ENCODE results near the gene PHLDA1. TPM values are rescaled to one million over a fixed set of nuclear protein-coding genes. Genes with fewer than 3 reads are reported as not detected.

PHLDA1 gene
- total and polyA plus RNA-seq, 4 donors = 2.8 to 11.5 (median 5.7) TPM

DNA sequence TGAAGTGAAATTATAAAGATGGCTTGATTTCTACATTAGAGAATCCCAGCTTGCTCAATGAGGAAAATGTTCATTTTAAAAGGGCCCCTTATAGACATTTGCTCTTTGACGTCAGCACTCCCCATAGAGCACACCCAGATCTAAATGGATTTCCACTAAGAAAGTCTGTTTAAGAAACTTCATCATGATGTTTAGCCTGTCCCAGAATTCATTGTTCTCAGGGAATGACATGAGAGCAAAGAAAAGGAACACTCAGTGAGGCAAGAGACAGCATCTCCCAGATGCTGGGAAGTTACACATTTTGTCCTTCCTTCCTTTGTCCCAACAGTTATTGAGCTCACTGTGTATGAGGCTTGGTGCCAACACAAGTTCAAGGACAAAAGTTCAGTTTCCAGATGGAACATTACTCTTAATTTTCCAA is 4.9 kb downstream of the PHLDA1 start:
- no peak overlapping the region for H3K9ac ChIP-seq (ENCODE audit: low read depth in 1 of 2, low read length in 2 of 2)
- no peaks in the 10 kb centered on the region for H3K9me3 ChIP-seq (ENCODE audit: control insufficient read depth in 4 of 4, low read length in 3 of 4)
- H3K4me1 ChIP-seq (ENCODE audit: control insufficient read depth in 4 of 4, insufficient read depth in 4 of 4, low read length in 3 of 4) = peaks cover 0 to 4% (median 1%) of the 10 kb centered on the region in 4 donors
- TF ChIP-seq RXRA (IDR thresholded peaks at IDR 0.05) = peak; percentile 48 to 64
- TF ChIP-seq SP1 (IDR thresholded peaks at IDR 0.05) = peak; percentile 43
- TF ChIP-seq RAD21 (IDR thresholded peaks at IDR 0.05) = peak; percentile 9 to 36
- peak; percentile 73 for TF ChIP-seq NR2F2 (IDR thresholded peaks at IDR 0.05)
- TF ChIP-seq, protein P1, sequence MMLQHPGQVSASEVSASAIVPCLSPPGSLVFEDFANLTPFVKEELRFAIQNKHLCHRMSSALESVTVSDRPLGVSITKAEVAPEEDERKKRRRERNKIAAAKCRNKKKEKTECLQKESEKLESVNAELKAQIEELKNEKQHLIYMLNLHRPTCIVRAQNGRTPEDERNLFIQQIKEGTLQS (IDR thresholded peaks at IDR 0.05) = no peak
- no peak overlapping the region for H3K27ac ChIP-seq (ENCODE audit: low read depth in 1 of 2, low read length in 2 of 2)
- 79% methylated on average over 1 of the region's 1 CpG for WGBS
- H3K4me3 ChIP-seq (ENCODE audit: low read depth in 1 of 3, low read length in 3 of 3) = no peak overlapping the region
- no peak for DNase-seq (ENCODE audit: low spot score)
- H3K27me3 ChIP-seq (ENCODE audit: control insufficient read depth in 4 of 4, insufficient read depth in 4 of 4, low read length in 3 of 4) = no peaks in the 10 kb centered on the region
- no peaks in the 10 kb centered on the region for H3K36me3 ChIP-seq (ENCODE audit: control insufficient read depth in 4 of 4, insufficient read depth in 3 of 4, low read depth in 1 of 4, low read length in 3 of 4)

- Histone ChIP-seq H3K36me3 (ENCODE audit: control insufficient read depth in 4 of 4, insufficient read depth in 3 of 4, low read depth in 1 of 4, low read length in 3 of 4) (no peaks in the 10 kb centered on the region), H3K9me3 (ENCODE audit: control insufficient read depth in 4 of 4, low read length in 3 of 4) (no peaks in the 10 kb centered on the region), H3K4me1 (ENCODE audit: control insufficient read depth in 4 of 4, insufficient read depth in 4 of 4, low read length in 3 of 4) (peaks cover 0 to 2% (median 1%) of the 10 kb centered on the region in 4 donors), H3K9ac (ENCODE audit: low read depth in 1 of 2, low read length in 2 of 2) (no peak overlapping the region), H3K27me3 (ENCODE audit: control insufficient read depth in 4 of 4, insufficient read depth in 4 of 4, low read length in 3 of 4) (no peaks in the 10 kb centered on the region), H3K4me3 (ENCODE audit: low read depth in 1 of 3, low read length in 3 of 3) (no peak overlapping the region), H3K27ac (ENCODE audit: low read depth in 1 of 2, low read length in 2 of 2) (peak overlapping the region in 1 of 2 donors; percentile 9)
- no peak for DNase-seq (ENCODE audit: low spot score)
- 80% methylated on average over 7 of the region's 7 CpGs for WGBS
- TF ChIP-seq ZBTB33 (IDR thresholded peaks at IDR 0.05) = no peak
- TF ChIP-seq CTCF (IDR thresholded peaks at IDR 0.05; ENCODE audit: low read depth, low read length, missing input control) = no peak
- TF ChIP-seq HNF4G (IDR thresholded peaks at IDR 0.05) = no peak
- no peak for TF ChIP-seq RXRA (IDR thresholded peaks at IDR 0.05)
- no peak for TF ChIP-seq NR2F2 (IDR thresholded peaks at IDR 0.05)
- no peak for TF ChIP-seq TAF1 (conservative IDR thresholded peaks at IDR 0.05)
- no peak for TF ChIP-seq SP1 (IDR thresholded peaks at IDR 0.05)
- no peak for TF ChIP-seq YY1 (IDR thresholded peaks at IDR 0.05)
- TF ChIP-seq REST (IDR thresholded peaks at IDR 0.05) = no peak
- TF ChIP-seq RAD21 (IDR thresholded peaks at IDR 0.05) = no peak
- TF ChIP-seq GABPA (IDR thresholded peaks at IDR 0.05 in 1 of 2, conservative IDR thresholded peaks at IDR 0.05 in 1 of 2) = no peak
- TF ChIP-seq, protein P1 (IDR thresholded peaks at IDR 0.05) = no peak
- TF ChIP-seq MAX (IDR thresholded peaks at IDR 0.05) = no peak
- no peak for TF ChIP-seq FOXA1 (IDR thresholded peaks at IDR 0.05)
- TF ChIP-seq HNF4A (conservative IDR thresholded peaks at IDR 0.05) = no peak
- TF ChIP-seq FOXA2 (IDR thresholded peaks at IDR 0.05) = no peak
- TF ChIP-seq EGR1 (IDR thresholded peaks at IDR 0.05; ENCODE audit: low read depth in 2 of 2) = no peak
- TF ChIP-seq JUND (IDR thresholded peaks at IDR 0.05) = no peak
Observed at GRCh38 chr12:76025601-76026575, 5.7 kb downstream of the PHLDA1 start.

Data from liver (tissue), 9 donors.